HepG2 (cell line): ENCODE data around the gene LRRC45. TPM values are rescaled to one million over a fixed set of nuclear protein-coding genes. Genes with fewer than 3 reads are reported as not detected.

Source experiments
- EEA1 ChIP-seq: sonication (generic); formaldehyde crosslinking; IDR thresholded peaks from 2 replicates; pipeline ENCODE4 v1.5.1; 2020; ENCODE audit warnings: mild to moderate bottlenecking, missing genetic modification reagents, borderline replicate concordance
- KDM2A ChIP-seq: sonication (generic); formaldehyde crosslinking; IDR thresholded peaks from 2 replicates; pipeline ENCODE4 v1.4.0; 2020; ENCODE audit warnings: low read depth, missing genetic modification reagents, borderline replicate concordance
- MED8 ChIP-seq: sonication (generic); formaldehyde crosslinking; IDR thresholded peaks from 2 replicates; pipeline ENCODE4 v1.8.1; 2023; ENCODE audit warnings: mild to moderate bottlenecking, missing genetic modification reagents; ENCODE audit not compliant: insufficient replicate concordance
- MLXIP ChIP-seq: sonication (generic); formaldehyde crosslinking; IDR thresholded peaks from 2 replicates; pipeline ENCODE4 v1.9.0; 2021; ENCODE audit warnings: missing genetic modification reagents, borderline replicate concordance
- RARG ChIP-seq: sonication (generic); formaldehyde crosslinking; IDR thresholded peaks from 2 replicates; pipeline ENCODE4 v1.4.0; 2020; ENCODE audit warnings: low read depth, mild to moderate bottlenecking, missing genetic modification reagents
- SOX6 ChIP-seq, 2 experiments: fragments of 450-650 bp in 1 of 2; sonication (generic) in 1 of 2; formaldehyde crosslinking in 1 of 2; IDR thresholded peaks; 2 replicates each; pipeline versions ENCODE4 v1.4.0 to v1.6.1; 2017 to 2020; ENCODE audit warnings: antibody characterized with exemption in 1 of 2, mild to moderate bottlenecking in 1 of 2, missing genetic modification reagents in 1 of 2
- TCF12 ChIP-seq, 2 experiments: fragments of 450-650 bp in 1 of 2; sonication (generic) in 1 of 2; formaldehyde crosslinking in 1 of 2; IDR thresholded peaks; 2 replicates each; pipeline versions ENCODE4 v1.6.1 to v1.8.0; 2017 to 2022; ENCODE audit warnings: antibody characterized with exemption in 1 of 2, mild to moderate bottlenecking in 1 of 2, missing genetic modification reagents in 1 of 2, moderate library complexity in 1 of 2
- XBP1 ChIP-seq: sonication (generic); formaldehyde crosslinking; IDR thresholded peaks from 2 replicates; pipeline ENCODE4 v1.5.0; 2020; ENCODE audit warnings: missing genetic modification reagents
- ZBTB7B ChIP-seq: sonication (generic); formaldehyde crosslinking; IDR thresholded peaks from 2 replicates; pipeline ENCODE4 v1.4.0; 2020; ENCODE audit warnings: missing genetic modification reagents
- ZKSCAN1 ChIP-seq: fragments of 150-350 bp; IDR thresholded peaks from 2 replicates; pipeline ENCODE4 v1.6.1; 2014; ENCODE audit warnings: low read length
- ZMYM4 ChIP-seq: sonication (generic); formaldehyde crosslinking; IDR thresholded peaks from 2 replicates; pipeline ENCODE4 v1.8.1; 2023; ENCODE audit warnings: mild to moderate bottlenecking, missing genetic modification reagents
- ZNF230 ChIP-seq: sonication (generic); formaldehyde crosslinking; IDR thresholded peaks from 2 replicates; pipeline ENCODE4 v1.4.0; 2020; ENCODE audit warnings: mild to moderate bottlenecking, missing genetic modification reagents
- ZNF24 ChIP-seq: fragments of 450-650 bp; IDR thresholded peaks from 2 replicates; pipeline ENCODE4 v1.6.1; 2017; ENCODE audit warnings: antibody characterized with exemption, mild to moderate bottlenecking
- ZNF333 ChIP-seq: sonication (generic); formaldehyde crosslinking; IDR thresholded peaks from 2 replicates; pipeline ENCODE4 v1.4.0; 2020; ENCODE audit warnings: mild to moderate bottlenecking, missing genetic modification reagents, borderline replicate concordance
- ZNF597 ChIP-seq: sonication (generic); formaldehyde crosslinking; IDR thresholded peaks from 2 replicates; pipeline ENCODE4 v1.5.0; 2020; ENCODE audit warnings: missing genetic modification reagents
- ZNF674 ChIP-seq: sonication (generic); formaldehyde crosslinking; IDR thresholded peaks from 2 replicates; pipeline ENCODE4 v1.5.0; 2020; ENCODE audit warnings: low read depth, mild to moderate bottlenecking, missing genetic modification reagents
- ZNF883 ChIP-seq: sonication (generic); formaldehyde crosslinking; IDR thresholded peaks from 2 replicates; pipeline ENCODE4 v1.5.1; 2020; ENCODE audit warnings: mild to moderate bottlenecking, missing genetic modification reagents; ENCODE audit errors: not compliant biosample characterization
- ZZZ3 ChIP-seq: sonication (generic); formaldehyde crosslinking; IDR thresholded peaks from 2 replicates; pipeline ENCODE4 v1.4.0; 2020; ENCODE audit warnings: missing genetic modification reagents, mild to moderate bottlenecking, borderline replicate concordance
- polyA plus RNA-seq, 8 experiments: library from polyadenylated mRNA; depleted of rRNA in 3 of 8; stranded (reverse) in 7 of 8; unstranded in 1 of 8; fragments of >200 nt; fragmentation: Illumina TruSeq in 4 of 8; extraction: Trizol in 4 of 8; gene quantifications; 2 replicates each; pipeline versions ENCODE4 v1.2.1 to v1.2.3, GENCODE V29; 2011 to 2016; ENCODE audit warnings: low read depth in 4 of 8, missing spikeins in 1 of 8, mixed read lengths in 1 of 8; ENCODE audit not compliant: insufficient read depth in 1 of 8
- total RNA-seq, 5 experiments: library from RNA; depleted of rRNA; stranded (reverse); fragments of >200 nt; fragmentation: Illumina TruSeq; extraction: Trizol; gene quantifications; 2 replicates each; pipeline ENCODE4 v1.2.3, GENCODE V29; 2016; ENCODE audit warnings: low read depth in 1 of 5
- TF ChIP-seq, protein P1 (sequence below): sonication (generic); formaldehyde crosslinking; conservative IDR thresholded peaks from 2 replicates; pipeline ENCODE4 v1.8.0; 2022; ENCODE audit warnings: low read depth, missing genetic modification reagents
- TF ChIP-seq, protein P2 (sequence below): sonication (generic); formaldehyde crosslinking; IDR thresholded peaks from 2 replicates; pipeline ENCODE4 v1.5.0; 2020; ENCODE audit warnings: missing genetic modification reagents

The LRRC45 gene
- total and polyA plus RNA-seq, 2 of the 13 experiments (the other 11 are each of a cell fraction or from before 2014, with no cell fraction given) = 11.6 to 48.1 TPM

DNA sequence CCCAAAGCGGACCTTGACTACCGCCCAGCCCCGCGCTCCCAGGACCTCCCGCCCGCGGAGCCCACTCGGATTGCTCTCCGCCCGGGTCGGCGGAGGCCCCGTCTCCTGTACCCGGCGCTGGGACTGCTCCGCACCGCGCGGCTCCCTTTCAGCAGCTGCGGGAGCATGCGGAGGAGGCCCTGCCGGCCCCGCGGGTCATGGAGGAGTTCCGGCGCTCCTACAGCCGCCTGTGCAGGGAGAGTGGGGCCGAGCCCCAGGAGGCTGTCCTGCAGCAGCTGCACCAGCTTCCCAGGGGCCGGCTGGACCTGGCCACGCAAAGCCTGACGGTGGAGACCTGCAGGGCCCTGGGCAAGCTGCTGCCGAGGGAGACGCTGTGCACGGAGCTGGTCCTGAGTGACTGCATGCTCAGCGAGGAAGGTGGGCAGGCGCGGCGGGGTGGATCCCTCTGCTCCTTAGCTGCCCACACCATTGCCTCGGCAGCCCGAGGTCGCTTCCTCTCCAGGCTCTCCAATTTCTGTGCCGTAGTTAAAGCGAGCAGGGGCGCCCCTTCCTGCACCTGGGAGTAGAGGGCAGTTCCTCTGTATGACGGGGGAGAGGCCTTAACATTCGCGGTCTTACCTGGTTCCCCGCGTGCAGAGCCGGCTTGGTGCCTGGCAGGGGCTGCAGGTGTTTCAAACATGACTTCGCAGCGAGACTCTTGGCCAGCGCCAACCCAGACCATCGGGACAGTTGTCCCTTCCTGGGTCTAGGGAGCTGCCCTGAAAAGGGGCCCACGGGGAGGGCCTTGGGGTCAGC, 539 bp downstream of the LRRC45 start (continued):
- no peak for TF ChIP-seq RARG (CRISPR knock-in tag)
- no peak for TF ChIP-seq ZNF674 (CRISPR knock-in tag)
- TF ChIP-seq ZNF597 = no peak
- TF ChIP-seq, protein P1, sequence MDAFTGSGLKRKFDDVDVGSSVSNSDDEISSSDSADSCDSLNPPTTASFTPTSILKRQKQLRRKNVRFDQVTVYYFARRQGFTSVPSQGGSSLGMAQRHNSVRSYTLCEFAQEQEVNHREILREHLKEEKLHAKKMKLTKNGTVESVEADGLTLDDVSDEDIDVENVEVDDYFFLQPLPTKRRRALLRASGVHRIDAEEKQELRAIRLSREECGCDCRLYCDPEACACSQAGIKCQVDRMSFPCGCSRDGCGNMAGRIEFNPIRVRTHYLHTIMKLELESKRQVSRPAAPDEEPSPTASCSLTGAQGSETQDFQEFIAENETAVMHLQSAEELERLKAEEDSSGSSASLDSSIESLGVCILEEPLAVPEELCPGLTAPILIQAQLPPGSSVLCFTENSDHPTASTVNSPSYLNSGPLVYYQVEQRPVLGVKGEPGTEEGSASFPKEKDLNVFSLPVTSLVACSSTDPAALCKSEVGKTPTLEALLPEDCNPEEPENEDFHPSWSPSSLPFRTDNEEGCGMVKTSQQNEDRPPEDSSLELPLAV (CRISPR knock-in tag) = no peak
- no peak for TF ChIP-seq ZNF24
- TF ChIP-seq EEA1 (CRISPR knock-in tag) = no peak; the same call in 1 of the 2 replicates
- no peak for TF ChIP-seq SOX6 (IDR thresholded peaks at IDR 0.05)
- TF ChIP-seq SOX6 (CRISPR knock-in tag; IDR thresholded peaks at IDR 0.05) = no peak
- no peak for TF ChIP-seq MED8 (CRISPR knock-in tag)
- TF ChIP-seq XBP1 (CRISPR knock-in tag) = no peak
- peak; percentile 74 for TF ChIP-seq ZNF883 (CRISPR knock-in tag)
- TF ChIP-seq, protein P2, sequence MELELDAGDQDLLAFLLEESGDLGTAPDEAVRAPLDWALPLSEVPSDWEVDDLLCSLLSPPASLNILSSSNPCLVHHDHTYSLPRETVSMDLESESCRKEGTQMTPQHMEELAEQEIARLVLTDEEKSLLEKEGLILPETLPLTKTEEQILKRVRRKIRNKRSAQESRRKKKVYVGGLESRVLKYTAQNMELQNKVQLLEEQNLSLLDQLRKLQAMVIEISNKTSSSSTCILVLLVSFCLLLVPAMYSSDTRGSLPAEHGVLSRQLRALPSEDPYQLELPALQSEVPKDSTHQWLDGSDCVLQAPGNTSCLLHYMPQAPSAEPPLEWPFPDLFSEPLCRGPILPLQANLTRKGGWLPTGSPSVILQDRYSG (CRISPR knock-in tag) = no peak
- peak; percentile 11; the same call in 1 of the 2 replicates for TF ChIP-seq ZMYM4 (CRISPR knock-in tag)
- peak; percentile 41; the same call in 1 of the 2 replicates for TF ChIP-seq ZNF333 (CRISPR knock-in tag)
- peak; percentile 68; the same call in 1 of the 2 replicates for TF ChIP-seq ZZZ3
- no peak for TF ChIP-seq MLXIP (CRISPR knock-in tag)
- TF ChIP-seq ZBTB7B (CRISPR knock-in tag) = no peak
- peak; percentile 58; the same call in 1 of the 2 replicates for TF ChIP-seq ZNF230
- TF ChIP-seq TCF12 (IDR thresholded peaks at IDR 0.05) = no peak
- no peak; the same call in 1 of the 2 replicates for TF ChIP-seq TCF12 (CRISPR knock-in tag; IDR thresholded peaks at IDR 0.05)
- peak; percentile 21; the same call in 1 of the 2 replicates for TF ChIP-seq KDM2A (CRISPR knock-in tag)
- no peak for TF ChIP-seq ZKSCAN1
